ENCODE measurements around the gene C1GALT1C1L. TPM values are rescaled to one million over a fixed set of nuclear protein-coding genes. Genes with fewer than 3 reads are reported as not detected.
"Not testable (repeated sequence)": the region's sequence is repeated elsewhere in the genome, so short reads cannot be mapped to it uniquely, and the experiment has no call there.

The C1GALT1C1L gene
- total and polyA plus RNA-seq, 2 donors from 2014 or later = 1.9 to 3.5 TPM

DNA sequence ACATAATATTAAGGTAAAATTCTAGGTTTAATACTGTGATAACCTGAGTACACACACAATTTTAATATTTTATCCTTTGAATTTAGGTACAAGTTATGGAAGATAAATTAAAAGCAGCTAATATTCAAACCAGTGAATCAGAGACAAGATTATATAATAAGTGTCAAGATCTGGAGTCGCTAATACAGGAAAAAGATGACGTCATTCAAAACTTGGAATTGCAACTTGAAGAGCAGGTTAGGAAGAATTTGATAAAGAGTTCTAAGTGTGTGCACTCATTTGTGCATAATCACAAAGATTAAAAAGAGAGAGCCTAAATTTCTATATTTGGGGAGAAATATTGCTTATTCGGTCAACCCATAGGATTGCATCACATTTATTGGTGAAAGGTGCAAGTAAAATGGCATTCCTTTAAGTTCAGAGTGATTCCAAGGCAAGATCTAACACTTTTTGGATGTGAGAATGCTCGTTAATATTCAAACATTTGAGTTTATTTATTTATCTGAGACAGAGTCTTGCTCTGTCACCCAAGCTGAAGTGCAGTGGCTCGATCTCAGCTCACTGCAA lies 16.3 kb upstream of the C1GALT1C1L start:
- H3K4me3 ChIP-seq (ENCODE audit: low read length in 3 of 3) = no peak overlapping the region
- DNase-seq (no peak), FAIRE-seq (no peak)
- no peak overlapping the region for H3K27ac ChIP-seq (ENCODE audit: low read depth in 2 of 2, low read length in 2 of 2)
- no peak overlapping the region for H3K9ac ChIP-seq (ENCODE audit: low read length in 3 of 3)
- intact Hi-C loops (cut with DNase I) = no loop called here
- H3K27me3 ChIP-seq (ENCODE audit: control insufficient read depth, insufficient read depth, low read length) = no peaks in the 10 kb centered on the region
- no peaks in the 10 kb centered on the region for H3K9me3 ChIP-seq (ENCODE audit: control insufficient read depth in 2 of 3, insufficient read depth in 1 of 3, low read length in 3 of 3)
- TF ChIP-seq, protein P1, sequence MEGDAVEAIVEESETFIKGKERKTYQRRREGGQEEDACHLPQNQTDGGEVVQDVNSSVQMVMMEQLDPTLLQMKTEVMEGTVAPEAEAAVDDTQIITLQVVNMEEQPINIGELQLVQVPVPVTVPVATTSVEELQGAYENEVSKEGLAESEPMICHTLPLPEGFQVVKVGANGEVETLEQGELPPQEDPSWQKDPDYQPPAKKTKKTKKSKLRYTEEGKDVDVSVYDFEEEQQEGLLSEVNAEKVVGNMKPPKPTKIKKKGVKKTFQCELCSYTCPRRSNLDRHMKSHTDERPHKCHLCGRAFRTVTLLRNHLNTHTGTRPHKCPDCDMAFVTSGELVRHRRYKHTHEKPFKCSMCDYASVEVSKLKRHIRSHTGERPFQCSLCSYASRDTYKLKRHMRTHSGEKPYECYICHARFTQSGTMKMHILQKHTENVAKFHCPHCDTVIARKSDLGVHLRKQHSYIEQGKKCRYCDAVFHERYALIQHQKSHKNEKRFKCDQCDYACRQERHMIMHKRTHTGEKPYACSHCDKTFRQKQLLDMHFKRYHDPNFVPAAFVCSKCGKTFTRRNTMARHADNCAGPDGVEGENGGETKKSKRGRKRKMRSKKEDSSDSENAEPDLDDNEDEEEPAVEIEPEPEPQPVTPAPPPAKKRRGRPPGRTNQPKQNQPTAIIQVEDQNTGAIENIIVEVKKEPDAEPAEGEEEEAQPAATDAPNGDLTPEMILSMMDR (IDR thresholded peaks at IDR 0.05; ENCODE audit: borderline replicate concordance, extremely low read depth, insufficient read depth) = no peak
- H3K4me1 ChIP-seq (ENCODE audit: control insufficient read depth in 2 of 3, insufficient read depth in 2 of 3, low read depth in 1 of 3, low read length in 3 of 3) = peaks cover 0 to 5% (median 2%) of the 10 kb centered on the region in 3 donors
- H3K36me3 ChIP-seq (ENCODE audit: control insufficient read depth in 2 of 3, insufficient read depth in 3 of 3, low read length in 3 of 3) = peaks cover 0 to 3% (median 0%) of the 10 kb centered on the region in 3 donors

DNA sequence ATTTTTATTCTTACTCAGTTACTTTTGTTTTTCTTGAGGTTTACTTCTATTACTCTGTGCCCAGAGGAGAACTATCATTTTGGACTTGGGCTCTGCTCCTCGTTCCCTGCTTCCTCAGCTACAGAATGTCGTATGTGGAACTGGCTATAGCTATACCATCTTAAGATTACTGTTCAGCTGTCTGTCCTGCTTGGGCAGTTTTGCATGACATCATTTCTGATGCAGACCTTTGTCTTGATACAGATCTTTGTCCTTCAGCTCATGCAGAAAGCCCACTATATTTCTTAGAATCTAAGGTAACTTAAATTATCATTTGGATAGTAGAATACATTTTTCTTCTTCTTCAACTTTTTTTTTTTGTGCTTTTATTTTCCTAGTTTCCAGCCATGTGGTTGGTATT lies 13.8 kb upstream of the C1GALT1C1L start:
- H3K4me1 ChIP-seq (ENCODE audit: control insufficient read depth in 2 of 3, insufficient read depth in 2 of 3, low read depth in 1 of 3, low read length in 3 of 3) = peaks cover 0 to 5% (median 2%) of the 10 kb centered on the region in 3 donors
- TF ChIP-seq, protein P1 (IDR thresholded peaks at IDR 0.05; ENCODE audit: borderline replicate concordance, extremely low read depth, insufficient read depth) = no peak
- H3K4me3 ChIP-seq (ENCODE audit: low read length in 3 of 3) = no peak overlapping the region
- H3K27ac ChIP-seq (ENCODE audit: low read depth in 2 of 2, low read length in 2 of 2) = no peak overlapping the region
- DNase-seq (no peak), FAIRE-seq (no peak)
- no peaks in the 10 kb centered on the region for H3K9me3 ChIP-seq (ENCODE audit: control insufficient read depth in 2 of 3, insufficient read depth in 1 of 3, low read length in 3 of 3)
- no peaks in the 10 kb centered on the region for H3K36me3 ChIP-seq (ENCODE audit: control insufficient read depth in 2 of 3, insufficient read depth in 3 of 3, low read length in 3 of 3)
- no peak overlapping the region for H3K9ac ChIP-seq (ENCODE audit: low read length in 3 of 3)
- H3K27me3 ChIP-seq (ENCODE audit: control insufficient read depth, insufficient read depth, low read length) = no peaks in the 10 kb centered on the region
- intact Hi-C loops (cut with DNase I) = no loop called here

DNA sequence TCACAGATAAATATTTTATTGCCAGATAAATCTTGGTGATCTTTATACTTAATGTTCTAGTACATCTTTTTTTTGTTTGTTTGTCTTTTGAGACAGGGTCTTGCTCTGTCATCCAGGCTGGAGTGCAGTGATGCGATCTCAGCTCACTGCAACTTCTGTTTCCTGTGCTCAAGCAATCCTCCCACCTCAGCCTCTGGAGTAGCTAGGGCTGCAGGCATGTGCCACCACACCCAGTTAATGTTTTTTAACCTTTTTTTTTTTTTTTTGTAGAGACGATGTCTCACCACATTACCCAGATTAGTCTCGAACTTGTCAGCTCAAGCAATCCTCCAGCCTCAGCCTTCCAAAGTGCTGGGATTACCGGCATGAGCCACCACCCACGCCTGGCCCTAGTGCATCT lies 9.1 kb upstream of the C1GALT1C1L start:
- no peaks in the 10 kb centered on the region for H3K9me3 ChIP-seq (ENCODE audit: control insufficient read depth in 2 of 3, insufficient read depth in 1 of 3, low read length in 3 of 3)
- H3K4me3 ChIP-seq (ENCODE audit: low read length in 3 of 3) = no peak overlapping the region
- intact Hi-C loops (cut with DNase I) = no loop called here
- FAIRE-seq = no peak
- no peaks in the 10 kb centered on the region for H3K27me3 ChIP-seq (ENCODE audit: control insufficient read depth, insufficient read depth, low read length)
- no peak overlapping the region for H3K9ac ChIP-seq (ENCODE audit: low read length in 3 of 3)
- TF ChIP-seq, protein P1 (IDR thresholded peaks at IDR 0.05; ENCODE audit: borderline replicate concordance, extremely low read depth, insufficient read depth) = no peak
- peaks cover 0 to 5% (median 2%) of the 10 kb centered on the region in 3 donors for H3K4me1 ChIP-seq (ENCODE audit: control insufficient read depth in 2 of 3, insufficient read depth in 2 of 3, low read depth in 1 of 3, low read length in 3 of 3)
- DNase-seq = peak in 2 of 5 donors; percentile 7 to 30
- H3K27ac ChIP-seq (ENCODE audit: low read depth in 2 of 2, low read length in 2 of 2) = no peak overlapping the region
- H3K36me3 ChIP-seq (ENCODE audit: control insufficient read depth in 2 of 3, insufficient read depth in 3 of 3, low read length in 3 of 3) = no peaks in the 10 kb centered on the region

DNA sequence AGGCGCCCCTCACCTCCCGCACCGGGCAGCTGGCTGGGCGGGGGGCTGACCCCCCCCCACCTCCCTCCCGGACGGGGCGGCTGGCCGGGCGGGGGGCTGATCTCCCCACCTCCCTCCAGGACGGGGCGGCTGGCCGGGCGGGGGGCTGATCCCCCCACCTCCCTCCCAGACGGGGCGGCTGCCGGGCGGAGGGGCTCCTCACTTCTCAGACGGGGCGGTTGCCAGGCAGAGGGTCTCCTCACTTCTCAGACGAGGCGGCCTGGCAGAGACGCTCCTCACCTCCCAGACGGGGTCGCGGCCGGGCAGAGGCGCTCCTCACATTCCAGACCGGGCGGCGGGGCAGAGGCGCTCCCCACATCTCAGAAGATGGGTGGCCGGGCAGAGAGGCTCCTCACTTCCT lies 1.6 kb upstream of the C1GALT1C1L start:
- H3K27me3 ChIP-seq (ENCODE audit: control insufficient read depth, insufficient read depth, low read length); DNase-seq; H3K27ac ChIP-seq (ENCODE audit: low read depth in 2 of 2, low read length in 2 of 2); H3K9ac ChIP-seq (ENCODE audit: low read length in 3 of 3); H3K36me3 ChIP-seq (ENCODE audit: control insufficient read depth in 2 of 3, insufficient read depth in 3 of 3, low read length in 3 of 3); intact Hi-C loops (cut with DNase I); FAIRE-seq; H3K4me1 ChIP-seq (ENCODE audit: control insufficient read depth in 2 of 3, insufficient read depth in 2 of 3, low read depth in 1 of 3, low read length in 3 of 3); H3K4me3 ChIP-seq (ENCODE audit: low read length in 3 of 3); H3K9me3 ChIP-seq (ENCODE audit: control insufficient read depth in 2 of 3, insufficient read depth in 1 of 3, low read length in 3 of 3): not testable (repeated sequence)
